Measurements from ENCODE around the gene SKIC2.

- TF ChIP-seq CTCF (IDR thresholded peaks at IDR 0.05; ENCODE audit: low read depth, low read length, poor library complexity, severe bottlenecking) (peak; percentile 65), EZH2phosphoT487 (IDR thresholded peaks at IDR 0.05; ENCODE audit: borderline replicate concordance, low read length) (no peak)
Observed at GRCh38 chr6:31952140-31952805, 6.7 kb upstream of the SKIC2 start.
